Lung (tissue), 12 donors: ENCODE results near the gene PPM1F. TPM values are rescaled to one million over a fixed set of nuclear protein-coding genes. Genes with fewer than 3 reads are reported as not detected.
"Not testable (repeated sequence)": the region's sequence is repeated elsewhere in the genome, so short reads cannot be mapped to it uniquely, and the experiment has no call there.

Source experiments
- ATAC-seq: fragments of 200-7000 bp; cut with Tn5 transposase; one replicate; pipeline ENCODE4 v1.9.1; 2020; ENCODE audit warnings: moderate number of reproducible peaks; ENCODE audit not compliant: insufficient read depth, low FRiP score
- DNase-seq, 3 donors: peaks; one replicate each; pipeline ENCODE4 v3.0.0-alpha.2; 2013 to 2017
- H3K27ac ChIP-seq, 2 donors: one replicate each; pipeline ENCODE4 v1.5.1; 2013; ENCODE audit warnings: mild to moderate bottlenecking in 2 of 2, moderate library complexity in 2 of 2, control low read depth in 1 of 2, inconsistent platforms in 1 of 2, low read depth in 1 of 2, low read length in 1 of 2
- H3K27me3 ChIP-seq, 3 donors: one replicate each; pipeline ENCODE4 v1.5.1; 2013; ENCODE audit warnings: low read length in 2 of 3; ENCODE audit not compliant: control insufficient read depth in 3 of 3, insufficient read depth in 3 of 3
- H3K36me3 ChIP-seq, 4 donors: one replicate each; pipeline ENCODE4 v1.5.1; 2013; ENCODE audit warnings: low read length in 4 of 4, mild to moderate bottlenecking in 1 of 4, moderate library complexity in 1 of 4; ENCODE audit not compliant: control insufficient read depth in 4 of 4, insufficient read depth in 4 of 4
- H3K4me1 ChIP-seq, 5 donors: one replicate each; pipeline ENCODE4 v1.5.1; 2013; ENCODE audit warnings: low read length in 5 of 5, mild to moderate bottlenecking in 2 of 5, moderate library complexity in 1 of 5; ENCODE audit not compliant: control insufficient read depth in 5 of 5, insufficient read depth in 5 of 5
- H3K4me3 ChIP-seq: one replicate; pipeline ENCODE4 v1.5.1; 2013; ENCODE audit warnings: mild to moderate bottlenecking, control low read depth, moderate library complexity
- H3K9ac ChIP-seq, 2 donors: one replicate each; pipeline ENCODE4 v1.5.1; 2013; ENCODE audit warnings: low read length in 2 of 2, control low read depth in 1 of 2; ENCODE audit not compliant: insufficient read depth in 1 of 2
- H3K9me3 ChIP-seq, 4 donors: one replicate each; pipeline ENCODE4 v1.5.1; 2013; ENCODE audit warnings: low read length in 3 of 4, mild to moderate bottlenecking in 1 of 4, moderate library complexity in 1 of 4; ENCODE audit not compliant: control insufficient read depth in 4 of 4, insufficient read depth in 3 of 4
- CTCF ChIP-seq: IDR thresholded peaks from 2 replicates; pipeline ENCODE4 v1.5.1; 2012; ENCODE audit warnings: mild to moderate bottlenecking; ENCODE audit errors: control extremely low read depth, extremely low read depth
- WGBS, 2 donors: extraction: QIAGEN DNeasy Blood & Tissue Kit; methylation state at CpG; one replicate each; pipeline ENCODE4 v1.1.7; 2013; 5-methylcytosine and 5-hydroxymethylcytosine counted together
- polyA plus RNA-seq, 2 donors: library from polyadenylated mRNA; stranded (reverse); fragments of 200-250 nt; gene quantifications; one replicate each; pipeline ENCODE4 v1.2.1, GENCODE V29; 2013
- total RNA-seq, 2 donors: library from RNA; depleted of rRNA in 1 of 2; stranded (reverse); fragments of >200 nt in 1 of 2; gene quantifications; one replicate each; pipeline ENCODE4 v1.2.1, GENCODE V29; 2014 to 2021
- donor health status: control.
- donor health status: control.
- donor health status: Bipolar disorder and iron deficiency.
- donor health status: healthy.
- donor health status: DM: yes; HTN: yes; CAD: no.

The PPM1F gene
- total and polyA plus RNA-seq, 4 donors = 25.8 to 62.4 (median 32.6) TPM

DNA sequence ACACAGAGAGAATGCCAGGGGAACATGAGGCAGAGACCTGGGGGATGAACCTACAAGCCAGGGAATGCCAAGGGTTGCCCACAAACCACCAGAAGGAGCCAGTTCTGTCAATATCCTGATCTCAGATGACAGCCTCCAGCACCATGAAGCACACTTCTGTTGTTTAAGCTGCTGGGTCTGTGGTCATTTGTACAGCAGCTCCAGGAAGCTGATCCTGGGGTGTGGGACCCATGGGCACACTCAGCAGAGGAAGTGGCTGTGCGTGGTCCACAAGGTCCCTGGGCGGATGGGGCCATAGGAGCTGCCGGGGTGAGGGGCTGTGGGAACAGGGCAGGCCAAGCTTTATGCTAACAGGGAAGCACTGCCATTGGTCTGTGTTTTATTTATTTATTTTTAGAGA lies 12.1 kb downstream of the PPM1F start:
- Histone ChIP-seq H3K4me1 (peaks cover 0 to 51% (median 26%) of the 10 kb centered on the region in 5 donors), H3K9me3 (no peaks in the 10 kb centered on the region), H3K27ac (peak overlapping the region in 1 of 2 donors; percentile 81), H3K9ac (no peak overlapping the region), H3K27me3 (no peaks in the 10 kb centered on the region), H3K4me3 (no peak overlapping the region), H3K36me3 (peaks cover 0 to 18% (median 6%) of the 10 kb centered on the region in 4 donors)
- TF ChIP-seq CTCF = no peak
- ATAC-seq (no peak), DNase-seq (no peak)
- 30 to 47% methylated on average over 3 of the region's 3 CpGs for WGBS, 2 donors

DNA sequence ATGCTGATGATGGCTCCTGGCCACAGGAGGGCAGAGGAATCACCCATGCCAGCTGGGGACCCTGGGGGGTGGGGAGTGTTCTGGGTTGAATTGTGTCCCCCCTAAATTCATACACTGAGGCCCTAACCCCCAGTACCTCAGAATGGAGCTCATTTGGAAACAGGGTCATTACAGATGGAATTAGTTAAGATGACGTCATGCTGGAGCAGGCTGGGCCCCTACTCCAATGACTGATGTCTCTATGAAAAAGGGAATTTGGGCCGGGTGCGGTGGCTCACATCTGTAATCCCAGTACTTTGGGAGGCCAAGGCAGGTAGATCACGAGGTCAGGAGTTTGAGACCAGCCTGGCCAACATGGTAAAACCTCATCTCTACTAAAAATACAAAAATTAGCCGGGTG lies 12.7 kb downstream of the PPM1F start:
- not testable (repeated sequence) for DNase-seq, H3K27me3 ChIP-seq, H3K4me3 ChIP-seq, H3K9me3 ChIP-seq, ATAC-seq, H3K9ac ChIP-seq
- Histone ChIP-seq H3K27ac (peak overlapping the region; percentile 81 to 98), H3K36me3 (peaks cover 0 to 12% (median 3%) of the 10 kb centered on the region in 4 donors), H3K4me1 (peaks cover 0 to 48% (median 26%) of the 10 kb centered on the region in 5 donors)
- WGBS, 2 donors = 71 to 73% methylated on average over 5 of the region's 5 CpGs

- H3K4me1 ChIP-seq = peaks cover 0 to 44% (median 26%) of the 10 kb centered on the region in 5 donors
- DNase-seq (peak in 1 of 3 donors; percentile 30), ATAC-seq (no peak)
- H3K4me3 ChIP-seq = no peak overlapping the region
- TF ChIP-seq CTCF = no peak
- no peak overlapping the region for H3K9ac ChIP-seq
- 20 to 46% methylated on average over 10 of the region's 10 CpGs for WGBS, 2 donors
- H3K9me3 ChIP-seq = no peaks in the 10 kb centered on the region
- H3K36me3 ChIP-seq = peaks cover 0 to 10% (median 3%) of the 10 kb centered on the region in 4 donors
- no peaks in the 10 kb centered on the region for H3K27me3 ChIP-seq
- H3K27ac ChIP-seq = peak overlapping the region; percentile 81 to 98
These were observed 13.2 kb downstream of the PPM1F start for GRCh38 chr22:21939461-21939913.

GRCh38 chr22:21938906-21939305 lies 13.7 kb downstream of the PPM1F start:
- no peak overlapping the region for H3K9ac ChIP-seq
- H3K9me3 ChIP-seq = no peaks in the 10 kb centered on the region
- WGBS, 2 donors = 71 to 73% methylated on average over 11 of the region's 11 CpGs
- TF ChIP-seq CTCF = no peak
- H3K36me3 ChIP-seq = peaks cover 0 to 8% (median 1%) of the 10 kb centered on the region in 4 donors
- DNase-seq (no peak), ATAC-seq (no peak)
- peak overlapping the region; percentile 81 to 98 for H3K27ac ChIP-seq
- H3K4me3 ChIP-seq = no peak overlapping the region
- H3K27me3 ChIP-seq = no peaks in the 10 kb centered on the region
- peaks cover 0 to 39% (median 26%) of the 10 kb centered on the region in 5 donors for H3K4me1 ChIP-seq
